T-helper 2 cell treated with Interferon-gamma antibody and Interleukin-4, amounts not matched to agents 100 ng/mL and 5 ng/mL, for 36 hours (primary cell): ENCODE data around the gene WNK2. TPM values are rescaled to one million over a fixed set of nuclear protein-coding genes. Genes with fewer than 3 reads are reported as not detected.
"Not testable (repeated sequence)": the region's sequence is repeated elsewhere in the genome, so short reads cannot be mapped to it uniquely, and the experiment has no call there.

Experiments used
- intact Hi-C: fragments of 100-400 bp; cut with micrococcal nuclease; formaldehyde crosslinking; loops from one replicate; pipeline ENCODE4 v1.15.1; 2023
- total RNA-seq: library from RNA; stranded (reverse); gene quantifications from 2 replicates; pipeline ENCODE4 v1.2.3, GENCODE V29; 2022

Gene WNK2
- total RNA-seq, 1 donor from 2014 or later, result 0.14 TPM

DNA sequence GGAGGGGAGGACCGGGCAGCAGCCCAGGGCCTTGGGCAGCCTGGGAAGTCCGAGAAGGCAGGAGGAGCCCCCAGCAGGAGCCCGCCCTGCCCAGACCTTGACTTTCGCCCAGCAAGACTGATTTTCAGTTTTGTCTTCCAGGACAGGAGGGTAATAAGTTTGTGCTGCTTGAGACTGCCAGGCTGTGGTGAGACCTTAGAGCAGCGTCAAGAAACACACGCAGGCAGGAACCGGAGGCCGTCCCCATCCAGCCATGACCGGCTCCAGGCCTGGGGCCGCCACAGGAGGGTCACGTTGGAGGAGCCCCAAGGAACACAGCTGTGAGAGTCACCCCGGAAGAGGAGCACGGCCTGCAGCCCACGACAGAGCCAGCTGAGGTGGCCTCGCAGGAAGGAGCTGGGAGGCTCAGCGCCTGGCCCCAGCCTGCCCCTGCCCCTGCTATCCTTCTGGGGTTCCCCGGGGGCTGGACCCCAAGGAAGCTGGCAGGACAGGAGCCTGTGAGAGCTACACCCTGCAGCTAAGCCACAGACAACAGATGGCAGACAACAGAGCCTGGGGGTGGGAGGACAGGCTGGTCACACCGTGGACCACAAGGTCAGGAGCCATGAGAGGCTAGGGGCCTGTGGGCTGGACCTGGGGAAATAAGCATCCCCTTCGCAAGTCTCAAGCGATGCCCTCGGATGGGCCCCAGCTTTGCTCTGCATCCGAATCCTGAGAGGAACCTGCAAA is 141.5 kb downstream of the WNK2 start:
- intact Hi-C loops, result no loop called here

DNA sequence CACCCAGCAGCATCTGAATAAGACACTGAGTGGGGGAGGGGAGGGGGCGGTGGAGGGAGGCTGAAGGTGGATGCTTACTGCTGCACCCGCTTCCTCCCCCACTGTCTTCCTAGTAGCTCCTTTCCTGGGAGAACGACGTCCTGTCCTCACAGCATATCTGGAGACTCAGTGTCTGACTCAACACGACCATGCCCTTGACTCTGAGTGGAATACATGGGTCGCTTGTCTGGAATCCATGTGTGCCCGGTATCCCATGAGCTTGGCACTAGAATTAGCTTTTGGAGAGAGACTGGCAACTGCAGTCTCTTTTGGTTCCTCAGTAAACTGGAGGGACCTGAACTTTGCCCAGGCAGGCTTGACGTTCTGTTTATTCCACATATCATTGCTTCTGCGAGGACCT is 142.1 kb downstream of the WNK2 start:
- intact Hi-C loops, result no loop called here

DNA sequence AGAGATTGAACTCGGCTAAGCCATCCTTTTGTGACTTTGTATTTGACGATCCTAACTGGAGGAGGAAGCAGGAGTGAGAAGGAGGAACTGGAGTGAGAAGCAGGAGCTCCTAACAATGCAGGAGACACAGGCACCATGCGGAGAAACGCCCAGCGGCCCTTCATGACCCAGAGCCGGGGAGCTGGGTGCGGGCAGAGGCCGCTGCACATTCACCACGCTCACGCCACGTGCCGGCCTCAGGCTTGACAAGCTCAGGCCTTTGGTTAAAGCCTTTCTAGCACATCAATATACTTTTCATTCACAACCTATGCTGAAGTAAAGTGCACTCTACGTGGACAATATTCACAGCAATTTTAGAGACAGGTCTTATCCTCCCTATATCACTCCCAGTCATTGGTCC is 142.7 kb downstream of the WNK2 start:
- intact Hi-C loops, result no loop called here

DNA sequence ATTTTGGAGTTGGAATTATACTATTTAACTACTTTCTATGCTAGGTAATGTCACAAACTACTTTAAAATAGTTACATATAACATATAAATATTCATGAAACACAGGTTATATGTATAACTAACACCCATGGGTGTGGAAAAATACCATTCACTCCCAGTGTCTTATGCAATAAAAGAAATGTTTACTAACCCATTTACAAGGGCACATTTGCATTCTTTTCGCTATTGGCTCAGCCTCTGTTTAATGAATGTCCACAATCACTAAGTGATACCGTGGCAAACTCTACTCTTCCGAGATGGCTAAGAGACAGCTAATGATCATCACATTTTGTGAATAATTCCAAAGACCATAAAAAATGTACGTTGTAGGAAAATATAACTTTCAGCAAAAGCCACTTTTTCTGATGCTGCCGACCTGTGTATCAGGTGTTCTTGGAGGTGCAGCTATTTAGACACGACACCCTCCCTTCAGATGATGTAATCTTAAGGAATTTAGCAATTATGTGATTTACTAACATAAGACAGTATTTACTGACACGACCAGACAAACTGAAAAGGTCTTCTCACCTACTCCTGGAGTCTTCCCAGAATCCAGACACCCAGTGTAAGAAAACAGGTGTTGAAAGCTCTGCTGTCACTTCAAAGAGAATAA is 145.8 kb downstream of the WNK2 start:
- intact Hi-C loops, result no loop called here

DNA sequence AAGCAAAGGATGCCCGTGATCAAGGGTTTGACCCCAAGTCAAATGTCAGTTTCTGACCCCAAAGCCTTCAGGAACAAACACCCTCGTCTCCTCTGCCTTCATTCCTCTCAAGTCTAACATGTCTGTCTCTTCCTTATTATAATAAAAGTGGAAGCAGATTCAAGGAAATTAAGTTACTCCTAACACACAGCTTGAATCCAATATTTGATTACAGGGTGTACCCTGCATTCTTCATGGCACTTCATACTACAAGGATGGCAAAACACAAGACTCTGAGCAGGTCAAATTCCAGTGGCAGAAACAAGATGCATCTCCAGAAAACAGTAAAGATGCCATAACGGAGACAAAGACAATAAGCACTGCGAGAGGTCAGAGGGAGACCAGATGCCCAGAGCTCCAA is 148.4 kb downstream of the WNK2 start:
- intact Hi-C loops, result no loop called here

DNA sequence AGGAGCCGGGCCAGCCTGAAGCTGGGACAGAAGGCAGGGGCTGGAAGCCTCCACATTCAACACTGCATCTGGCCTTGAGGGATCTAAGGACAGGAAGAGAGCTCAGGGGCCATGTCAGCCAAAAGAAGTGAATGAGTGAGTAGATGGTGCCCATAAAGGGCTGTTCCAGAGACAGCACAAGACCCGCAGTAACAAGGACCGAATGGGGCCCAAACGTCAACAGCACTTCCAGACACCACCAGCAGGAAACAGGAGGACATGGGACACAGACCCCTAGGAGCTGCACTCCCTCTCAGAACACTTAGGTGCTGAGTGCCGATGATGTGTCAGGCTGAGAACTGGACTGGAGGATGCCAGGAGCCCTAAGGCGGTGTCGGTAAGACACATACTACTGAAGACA is 152.8 kb downstream of the WNK2 start:
- intact Hi-C loops, result no loop called here

DNA sequence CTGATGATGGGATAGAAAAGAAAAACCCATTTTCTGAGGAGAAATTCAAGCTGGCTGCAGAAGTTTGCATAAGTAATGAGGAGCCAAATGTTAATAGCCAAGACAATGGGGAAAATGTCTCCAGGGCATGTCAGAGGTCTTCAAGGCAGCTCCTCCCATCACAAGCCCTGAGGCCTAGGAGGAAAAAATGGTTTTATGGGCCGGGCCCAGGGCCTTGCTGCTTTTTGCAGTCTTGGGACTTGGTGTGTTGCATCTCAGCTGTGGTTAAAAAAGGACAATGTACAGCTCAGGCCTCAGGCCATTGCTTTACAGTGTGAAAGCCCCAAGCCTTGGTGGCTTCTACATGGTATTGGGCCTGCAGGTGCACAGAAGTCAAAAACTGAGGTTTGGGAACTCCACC is 154.3 kb downstream of the WNK2 start:
- intact Hi-C loops, result not testable (repeated sequence)

DNA sequence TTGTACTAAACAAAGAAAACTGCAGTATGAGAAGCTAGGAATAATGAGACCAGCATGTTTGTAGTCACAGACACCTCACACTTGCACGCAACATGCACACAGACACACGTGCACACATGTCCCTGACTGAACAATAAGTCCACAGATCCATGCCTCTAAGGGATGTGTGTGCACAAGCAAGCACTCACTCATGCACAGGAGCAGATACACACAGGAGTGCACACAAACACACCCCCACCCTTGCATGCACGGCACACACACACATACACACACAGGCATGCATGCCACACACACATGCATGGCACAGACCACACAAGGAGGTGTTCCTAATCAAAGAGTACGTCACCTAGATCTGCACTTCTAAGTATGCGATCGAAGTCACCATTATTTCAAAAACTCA is 156.2 kb downstream of the WNK2 start:
- intact Hi-C loops, result no loop called here

DNA sequence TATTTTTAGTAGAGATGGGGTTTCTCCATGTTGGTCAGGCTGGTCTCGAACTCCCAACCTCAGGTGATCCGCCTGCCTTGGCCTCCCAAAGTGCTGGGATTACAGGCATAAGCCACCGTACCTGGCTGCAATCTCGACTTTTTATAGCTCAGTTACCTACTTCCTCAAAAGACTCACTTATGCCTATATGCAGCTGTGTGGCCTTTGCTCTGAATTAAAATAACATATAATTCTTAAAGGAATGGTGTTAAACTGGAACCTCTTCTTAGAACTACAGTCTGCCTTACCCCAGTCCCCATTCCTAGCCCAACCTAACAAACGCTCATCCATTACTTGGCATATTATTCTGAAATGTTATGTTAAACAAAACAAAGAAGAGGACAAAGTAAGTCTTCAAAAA is 157.9 kb downstream of the WNK2 start:
- intact Hi-C loops, result not testable (repeated sequence)

DNA sequence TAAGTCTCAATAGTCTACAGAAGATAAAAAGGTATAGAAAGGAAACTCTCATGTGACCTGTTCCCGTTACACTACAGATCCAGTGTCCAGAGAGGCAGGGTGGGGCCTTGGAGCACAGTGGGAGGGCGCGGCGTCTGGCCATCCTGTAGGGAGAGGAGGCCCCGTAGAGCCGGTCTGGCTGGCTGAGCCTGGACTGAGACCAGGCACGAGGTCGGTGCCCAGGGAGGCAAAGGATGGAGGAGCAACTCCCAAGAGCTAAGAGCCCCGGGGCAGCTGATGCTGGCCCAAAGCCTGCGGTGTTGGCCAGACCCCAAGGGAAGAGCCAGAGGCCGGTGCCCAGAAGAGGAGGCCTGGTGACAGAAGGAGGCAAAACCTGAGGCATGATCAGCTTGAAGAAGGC is 158.5 kb downstream of the WNK2 start:
- intact Hi-C loops, result not testable (repeated sequence)

DNA sequence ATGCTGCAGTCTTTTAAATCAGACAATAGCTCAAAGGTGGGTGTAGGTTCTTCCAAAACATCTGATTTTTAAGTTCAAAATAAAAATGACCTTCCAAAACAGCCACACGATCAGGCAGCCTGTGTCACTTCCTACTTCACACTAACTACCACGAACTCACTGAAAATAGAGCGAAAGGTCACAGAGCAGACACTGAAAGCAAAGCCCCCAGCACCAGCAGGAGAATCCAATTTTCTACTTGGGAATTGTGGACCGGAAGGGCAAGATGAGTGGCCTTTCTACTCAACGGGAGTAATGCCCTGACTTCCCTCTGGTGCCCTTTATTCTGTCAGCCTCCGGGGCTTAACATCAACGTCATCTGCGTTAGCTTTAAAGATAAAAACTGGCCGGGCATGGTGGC is 159.7 kb downstream of the WNK2 start:
- intact Hi-C loops, result no loop called here

DNA sequence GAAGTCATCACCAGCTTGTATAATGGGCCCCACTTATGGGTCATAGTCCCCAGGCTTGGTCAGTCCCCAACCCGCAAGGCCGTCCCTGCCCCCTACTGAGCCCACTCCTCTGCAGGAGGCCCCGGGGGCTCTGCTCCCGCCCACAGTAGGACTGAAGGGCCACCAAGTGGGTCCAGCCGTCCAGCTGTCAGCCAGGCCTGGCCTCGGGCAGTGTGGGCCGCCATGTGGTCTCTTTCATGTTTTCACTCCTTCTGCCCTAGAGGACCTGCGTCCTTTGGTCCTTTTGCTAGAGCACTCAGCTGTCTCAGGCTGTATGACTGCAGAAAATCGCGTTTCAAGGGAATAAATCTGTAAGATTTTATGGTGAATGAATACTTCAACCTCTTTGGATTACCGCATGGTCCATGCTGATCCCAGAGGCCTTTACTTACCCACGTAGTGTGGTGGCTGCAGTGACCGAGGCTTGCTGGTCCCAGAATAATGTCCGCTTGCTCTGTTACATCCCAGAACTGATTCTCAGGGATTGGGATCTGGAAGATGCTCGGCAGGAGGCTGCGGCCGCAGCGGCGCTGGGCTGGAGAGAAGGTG is 161.8 kb downstream of the WNK2 start:
- intact Hi-C loops, result no loop called here

DNA sequence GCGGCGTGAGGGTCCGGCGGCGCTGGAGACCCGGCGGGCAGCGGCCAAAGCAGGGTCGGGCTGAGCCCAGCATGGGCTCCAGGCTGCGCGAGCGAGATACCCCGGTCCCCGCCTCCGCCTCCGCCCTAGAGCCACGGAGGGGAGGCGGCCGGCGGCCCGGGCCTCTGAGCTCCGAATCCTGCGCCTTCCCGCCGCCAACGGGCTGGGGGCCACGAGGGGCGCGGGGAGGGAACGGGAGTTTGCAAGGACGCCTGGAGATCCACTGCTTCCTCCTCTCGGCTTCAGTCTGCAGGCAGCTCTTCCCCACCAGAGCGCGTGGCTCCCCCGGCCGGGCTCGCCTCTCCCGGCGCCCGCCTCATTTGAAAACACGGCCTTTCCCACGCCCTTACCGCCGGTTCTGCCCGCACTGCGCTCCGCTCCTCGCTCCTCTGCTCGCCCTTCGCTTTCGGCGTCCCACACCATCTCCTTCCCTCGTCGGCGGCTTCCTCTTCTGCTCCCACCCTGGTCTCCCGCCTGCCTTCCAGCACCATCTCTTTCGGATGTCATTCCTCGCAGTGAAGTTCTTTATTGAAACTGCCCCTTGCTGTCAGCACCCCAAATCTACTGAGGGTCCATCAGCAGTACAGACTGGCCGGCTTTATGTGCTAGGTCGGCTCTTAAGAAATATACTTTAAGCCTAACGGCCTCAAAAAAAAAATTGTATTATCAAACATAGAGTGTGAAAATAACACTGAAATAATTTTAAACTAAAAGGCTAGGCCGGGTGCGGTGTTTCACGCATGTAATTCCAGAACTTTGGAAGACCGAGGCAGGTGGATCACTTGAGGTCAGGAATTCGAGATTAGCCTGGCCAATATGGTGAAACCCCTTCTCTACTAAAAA is 162.5 kb downstream of the WNK2 start:
- intact Hi-C loops, result no loop called here

DNA sequence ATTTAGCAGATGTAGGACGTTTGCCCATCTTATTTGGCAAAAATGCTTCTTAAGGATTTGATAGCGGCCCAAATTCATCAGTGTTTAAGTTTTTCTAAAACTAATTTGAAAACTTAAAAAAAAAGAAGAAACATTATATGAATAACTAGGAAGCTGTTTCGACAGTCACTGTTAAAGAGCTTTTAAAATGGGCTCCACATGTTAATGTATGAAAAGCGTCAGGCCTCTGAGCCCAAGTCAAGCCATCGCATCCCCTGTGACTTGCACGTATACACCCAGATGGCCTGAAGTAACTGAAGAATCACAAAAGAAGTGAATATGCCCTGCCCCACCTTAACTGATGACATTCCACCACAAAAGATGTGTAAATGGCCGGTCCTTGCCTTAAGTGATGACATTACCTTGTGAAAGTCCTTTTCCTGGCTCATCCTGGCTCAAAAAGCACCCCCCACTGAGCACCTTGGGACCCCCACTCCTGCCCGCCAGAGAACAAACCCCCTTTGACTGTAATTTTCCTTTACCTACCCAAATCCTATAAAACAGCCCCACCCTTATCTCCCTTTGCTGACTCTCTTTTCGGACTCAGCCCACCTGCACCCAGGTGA is 163.5 kb downstream of the WNK2 start:
- intact Hi-C loops, result not testable (repeated sequence)

DNA sequence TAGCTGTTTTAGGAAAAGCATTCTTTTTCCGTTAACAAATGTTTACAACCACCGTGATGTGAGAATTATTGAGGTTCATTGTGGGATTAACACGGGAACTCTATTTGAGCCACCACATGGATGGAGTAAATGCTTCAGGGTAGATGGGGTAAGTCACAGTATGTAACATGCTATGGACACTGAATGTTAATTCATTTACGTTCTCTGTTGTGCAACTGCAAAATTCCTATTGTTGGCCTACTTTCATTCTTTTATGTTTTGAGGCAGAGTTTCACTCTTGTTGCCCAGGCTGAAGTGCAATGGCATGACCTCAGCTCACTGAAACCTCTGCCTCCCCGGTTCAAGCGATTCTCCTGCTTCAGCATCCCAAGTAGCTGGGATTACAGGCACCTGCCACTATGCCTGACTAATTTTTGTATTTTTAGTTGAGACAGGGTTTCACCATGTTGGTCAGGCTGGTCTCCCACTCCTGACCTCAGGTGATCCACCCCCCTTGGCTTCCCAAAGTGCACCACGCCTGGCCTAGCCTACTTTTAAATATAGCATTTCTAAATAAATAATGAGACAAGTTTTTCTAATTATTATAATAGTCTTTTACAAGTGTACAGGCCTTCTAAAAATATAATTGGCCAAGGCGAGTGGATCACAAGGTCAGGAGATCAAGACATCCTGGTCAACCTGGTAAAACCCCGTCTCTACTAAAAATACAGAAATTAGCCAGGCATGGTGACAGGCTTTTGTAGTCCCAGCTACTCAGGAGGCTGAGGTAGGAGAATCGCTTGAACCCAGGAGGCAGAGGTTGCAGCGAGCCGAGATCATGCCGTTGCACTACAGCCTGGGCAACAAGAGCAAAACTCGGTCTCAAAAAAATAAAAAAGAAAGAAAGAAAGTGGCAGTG is 169.7 kb downstream of the WNK2 start:
- intact Hi-C loops, result not testable (repeated sequence)

DNA sequence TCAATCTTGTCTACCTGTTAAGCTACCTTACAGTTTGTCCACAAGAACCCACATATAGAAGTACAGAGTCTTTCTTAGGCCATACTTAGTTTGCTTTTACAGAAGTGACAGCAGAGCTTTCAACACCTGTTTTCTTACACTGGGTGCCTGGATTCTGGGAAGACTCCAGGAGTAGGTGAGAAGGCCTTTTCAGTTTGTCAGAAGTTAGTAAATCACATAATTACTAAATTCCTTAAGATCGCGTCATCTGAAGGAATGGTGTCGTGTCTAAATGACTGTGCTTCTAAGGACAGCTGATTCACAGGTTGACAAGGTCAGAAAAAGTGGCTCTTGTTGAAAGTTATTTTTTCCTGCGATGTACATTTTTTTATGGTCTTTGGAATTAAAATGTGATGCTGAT is 170.5 kb downstream of the WNK2 start:
- intact Hi-C loops, result no loop called here

DNA sequence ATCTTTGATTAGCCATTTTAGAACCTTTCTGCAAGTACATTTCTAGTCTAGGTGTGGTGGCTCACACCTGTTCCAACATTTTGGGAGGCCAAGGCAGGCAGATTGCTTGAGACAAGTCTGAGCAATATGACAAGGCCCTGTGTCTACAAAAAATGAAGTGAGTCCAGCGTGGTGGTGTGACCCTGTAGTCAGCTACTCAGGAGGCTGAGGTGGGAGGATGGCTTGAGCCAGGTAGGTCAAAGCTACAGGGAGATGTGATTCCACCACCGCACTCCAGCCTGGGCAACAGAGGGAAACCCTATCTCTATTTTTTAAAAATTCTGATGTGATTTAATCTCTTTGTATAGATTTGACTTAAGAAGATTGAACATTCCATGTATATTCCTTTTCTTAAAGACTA is 171.9 kb downstream of the WNK2 start:
- intact Hi-C loops, result no loop called here

DNA sequence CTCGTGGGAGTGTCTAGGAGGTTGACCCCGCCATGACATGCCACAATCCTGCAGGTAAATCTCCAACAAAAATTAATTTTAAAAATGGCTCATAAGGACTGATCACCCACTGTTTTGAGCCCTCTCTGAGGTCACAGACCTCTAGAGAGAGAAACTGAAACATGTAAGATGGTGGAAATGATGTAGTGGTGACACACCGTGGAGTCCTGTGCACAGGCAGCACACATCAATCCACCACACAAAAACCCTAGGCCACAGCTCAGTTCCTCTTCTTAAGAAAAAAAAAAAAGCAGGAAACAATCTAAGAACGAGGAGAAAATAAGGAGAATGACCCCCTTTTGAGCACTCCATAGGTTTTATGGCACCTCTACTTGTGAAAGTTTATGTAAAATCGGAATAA is 173.7 kb downstream of the WNK2 start:
- intact Hi-C loops, result no loop called here

DNA sequence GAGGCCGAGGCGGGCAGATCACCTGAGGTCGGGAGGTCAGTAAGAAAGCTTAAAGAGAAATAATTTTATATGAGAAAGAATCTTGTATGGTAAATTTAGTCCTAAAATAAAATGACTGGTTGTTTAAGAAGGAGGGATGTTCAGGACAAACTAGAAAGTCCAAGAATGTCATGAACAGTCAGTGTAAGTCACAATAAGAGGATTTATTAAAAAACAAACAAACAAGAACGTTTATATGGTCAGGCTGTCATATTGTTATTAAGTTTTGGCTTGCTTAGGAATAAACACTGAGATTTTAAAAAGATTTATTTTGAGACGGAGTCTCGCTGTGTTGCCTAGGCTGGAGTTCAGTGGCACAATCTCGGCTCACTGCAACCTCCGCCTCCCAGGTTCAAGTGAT is 176.0 kb downstream of the WNK2 start:
- intact Hi-C loops, result not testable (repeated sequence)

DNA sequence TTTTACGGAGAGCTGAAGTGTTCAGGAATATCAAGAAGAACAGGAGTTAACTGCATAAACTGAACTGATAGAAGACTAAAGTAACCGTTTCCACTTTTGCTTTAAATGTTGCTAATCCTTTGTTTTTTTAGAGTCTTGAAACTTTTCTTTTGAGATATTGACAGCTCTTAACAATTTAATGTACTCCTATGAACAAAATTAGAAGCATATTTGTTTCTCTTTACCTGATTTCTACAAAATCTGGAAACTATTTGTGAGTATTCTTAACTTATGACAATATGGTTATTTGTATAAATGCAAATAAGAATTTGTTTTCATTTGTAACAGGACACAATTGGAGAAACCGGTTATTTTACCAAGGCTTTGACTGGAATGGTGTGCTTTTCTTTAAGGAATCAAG is 178.1 kb downstream of the WNK2 start:
- intact Hi-C loops, result no loop called here
